ENCODE measurements around the gene GFOD1. TPM values are rescaled to one million over a fixed set of nuclear protein-coding genes. Genes with fewer than 3 reads are reported as not detected.
"Not testable (repeated sequence)": the region's sequence is repeated elsewhere in the genome, so short reads cannot be mapped to it uniquely, and the experiment has no call there.

The GFOD1 gene
- total and polyA plus RNA-seq, 11 donors: 16.2 to 65.8 (median 41.5) TPM

GRCh38 chr6:13462458-13463327, 24.7 kb downstream of the GFOD1 start:
- Histone ChIP-seq H3K4me3 (no peak overlapping the region), H3K4me1 (peaks cover 13 to 74% (median 50%) of the 10 kb centered on the region in 12 donors), H3K9me3 (no peaks in the 10 kb centered on the region), H3K27ac (no peak overlapping the region), H3K36me3 (peaks cover 0 to 12% (median 0%) of the 10 kb centered on the region in 9 donors), H3K27me3 (no peaks in the 10 kb centered on the region)
- no peak for ATAC-seq
- 79 to 84% (median 82%) methylated on average over 12 of the region's 12 CpGs for WGBS, 4 donors
- no peak for DNase-seq
- intact Hi-C loops (cut with DNase I): no loop called here
- TF ChIP-seq POLR2A (IDR thresholded peaks at IDR 0.05) (no peak), CTCF (IDR thresholded peaks at IDR 0.05) (no peak)

- no peak for TF ChIP-seq POLR2A (IDR thresholded peaks at IDR 0.05)
- TF ChIP-seq CTCF (IDR thresholded peaks at IDR 0.05): no peak
- intact Hi-C loops (cut with DNase I): no loop called here
- 77 to 91% (median 84%) methylated on average over 6 of the region's 6 CpGs for WGBS, 4 donors
- Histone ChIP-seq H3K27ac (peak overlapping the region in 1 of 12 donors; percentile 22), H3K36me3 (peaks cover 0 to 12% (median 0%) of the 10 kb centered on the region in 9 donors), H3K9me3 (no peaks in the 10 kb centered on the region), H3K4me3 (no peak overlapping the region), H3K27me3 (no peaks in the 10 kb centered on the region), H3K4me1 (peaks cover 13 to 75% (median 54%) of the 10 kb centered on the region in 12 donors)
- ATAC-seq: peak in 3 of 4 donors; percentile 4 to 32 (median 6)
- no peak for DNase-seq
Observed at GRCh38 chr6:13461805-13462204, 25.6 kb downstream of the GFOD1 start.

- H3K27me3 ChIP-seq: no peaks in the 10 kb centered on the region
- H3K4me1 ChIP-seq: peaks cover 10 to 75% (median 51%) of the 10 kb centered on the region in 12 donors
- intact Hi-C loops (cut with DNase I): no loop called here
- ATAC-seq (peak in 3 of 4 donors; percentile 15 to 36 (median 35)), DNase-seq (no peak)
- peaks cover 0 to 12% (median 0%) of the 10 kb centered on the region in 9 donors for H3K36me3 ChIP-seq
- TF ChIP-seq POLR2A (IDR thresholded peaks at IDR 0.05): no peak
- no peak for TF ChIP-seq CTCF (IDR thresholded peaks at IDR 0.05)
- H3K9me3 ChIP-seq: no peaks in the 10 kb centered on the region
- WGBS, 4 donors: 82 to 95% (median 90%) methylated on average over 4 of the region's 4 CpGs
- H3K27ac ChIP-seq: peak overlapping the region in 1 of 12 donors; percentile 22
- H3K4me3 ChIP-seq: no peak overlapping the region
Observed at GRCh38 chr6:13461307-13461706, 26.1 kb downstream of the GFOD1 start.

- ATAC-seq; intact Hi-C loops (cut with DNase I); H3K9me3 ChIP-seq; H3K27ac ChIP-seq; H3K4me3 ChIP-seq; H3K27me3 ChIP-seq; DNase-seq: not testable (repeated sequence)
- 47 to 74% (median 73%) methylated on average over 2 of the region's 2 CpGs for WGBS, 4 donors
- Histone ChIP-seq H3K4me1 (peaks cover 4 to 75% (median 51%) of the 10 kb centered on the region in 12 donors), H3K36me3 (peaks cover 0 to 12% (median 0%) of the 10 kb centered on the region in 9 donors)
Observed at GRCh38 chr6:13460289-13460688, 27.1 kb downstream of the GFOD1 start.

Data from heart left ventricle (tissue), 16 donors.